Measurements from ENCODE around the gene TBX2. TPM values are rescaled to one million over a fixed set of nuclear protein-coding genes. Genes with fewer than 3 reads are reported as not detected.
A peak's percentile ranks its signal among the peaks of the same experiment; 100 is the strongest.

TBX2 gene
- total RNA-seq, 1 donor from 2014 or later: 122 TPM

- Histone ChIP-seq H3K27ac (no peak overlapping the region), H3K36me3 (no peaks in the 10 kb centered on the region), H3K4me3 (no peak overlapping the region), H3K27me3 (no peaks in the 10 kb centered on the region), H3K9me3 (no peaks in the 10 kb centered on the region), H3K4me1 (no peaks in the 10 kb centered on the region)
- ATAC-seq (no peak), DNase-seq (no peak)
- TF ChIP-seq CTCF (IDR thresholded peaks at IDR 0.05): no peak
- intact Hi-C loops (cut with DNase I): no loop called here
Observed at GRCh38 chr17:61380836-61381525, 18.7 kb upstream of the TBX2 start.

- no peaks in the 10 kb centered on the region for H3K36me3 ChIP-seq
- H3K27me3 ChIP-seq: no peaks in the 10 kb centered on the region
- H3K4me3 ChIP-seq: no peak overlapping the region
- no peaks in the 10 kb centered on the region for H3K9me3 ChIP-seq
- TF ChIP-seq CTCF (IDR thresholded peaks at IDR 0.05): no peak
- no peak for ATAC-seq
- DNase-seq: no peak
- intact Hi-C loops (cut with DNase I): no loop called here
- H3K27ac ChIP-seq: no peak overlapping the region
- H3K4me1 ChIP-seq: no peaks in the 10 kb centered on the region
Observed at GRCh38 chr17:61381537-61381936, 18.1 kb upstream of the TBX2 start.

GRCh38 chr17:61382796-61383688 lies 16.6 kb upstream of the TBX2 start:
- Histone ChIP-seq H3K27ac (peak overlapping the region; percentile 1), H3K4me1 (no peaks in the 10 kb centered on the region), H3K4me3 (no peak overlapping the region), H3K27me3 (no peaks in the 10 kb centered on the region), H3K9me3 (no peaks in the 10 kb centered on the region), H3K36me3 (no peaks in the 10 kb centered on the region)
- no peak for ATAC-seq
- intact Hi-C loops (cut with DNase I): no loop called here
- DNase-seq: no peak
- no peak for TF ChIP-seq CTCF (IDR thresholded peaks at IDR 0.05)

DNA sequence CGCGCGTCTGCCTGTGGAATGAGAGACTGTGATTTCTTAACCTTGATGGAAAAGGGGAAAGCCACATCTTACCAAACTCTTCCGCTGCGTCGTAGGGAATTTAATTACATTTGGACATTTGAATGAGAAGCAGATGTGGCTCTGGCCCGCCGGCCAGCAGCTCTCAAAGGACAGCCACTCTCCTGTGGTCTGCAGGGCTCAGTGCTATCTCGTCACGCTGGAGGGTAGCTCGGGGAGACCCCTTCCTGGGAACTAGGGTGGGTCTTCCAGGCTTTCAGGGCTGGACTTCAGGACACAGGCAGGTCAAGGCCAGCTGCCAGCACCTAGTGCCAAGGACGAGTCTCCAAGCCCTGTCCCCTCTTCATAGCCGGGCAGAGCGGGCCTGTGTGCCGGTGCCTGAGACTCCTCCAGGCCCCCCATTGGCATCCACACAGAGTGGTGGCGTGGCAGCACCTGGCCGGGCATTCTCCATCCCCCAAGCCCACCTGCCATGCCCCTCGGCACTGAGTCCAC lies 15.9 kb upstream of the TBX2 start:
- ATAC-seq (no peak), DNase-seq (no peak)
- intact Hi-C loops (cut with DNase I): no loop called here
- no peaks in the 10 kb centered on the region for H3K27me3 ChIP-seq
- no peaks in the 10 kb centered on the region for H3K36me3 ChIP-seq
- no peak for TF ChIP-seq CTCF (IDR thresholded peaks at IDR 0.05)
- no peaks in the 10 kb centered on the region for H3K4me1 ChIP-seq
- no peak overlapping the region for H3K4me3 ChIP-seq
- H3K27ac ChIP-seq: no peak overlapping the region
- H3K9me3 ChIP-seq: no peaks in the 10 kb centered on the region

DNA sequence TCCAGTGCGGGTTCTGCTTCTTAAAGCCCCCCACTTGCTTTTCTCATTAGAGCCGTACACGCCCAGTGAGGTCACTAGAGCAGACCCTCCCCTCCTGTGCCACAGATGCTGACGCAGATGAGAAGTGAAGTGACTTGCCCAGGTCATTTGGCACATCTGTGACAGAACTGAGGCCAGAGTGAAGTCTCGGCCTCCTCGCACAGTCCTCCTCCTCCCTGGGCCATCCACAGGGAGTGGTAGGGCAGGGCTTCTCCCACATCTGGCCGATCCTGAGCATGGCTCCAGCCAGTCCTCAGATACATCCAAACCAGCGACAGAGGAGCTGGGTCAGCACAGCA lies 15.3 kb upstream of the TBX2 start:
- no peak overlapping the region for H3K4me3 ChIP-seq
- intact Hi-C loops (cut with DNase I): no loop called here
- no peaks in the 10 kb centered on the region for H3K36me3 ChIP-seq
- no peaks in the 10 kb centered on the region for H3K4me1 ChIP-seq
- no peaks in the 10 kb centered on the region for H3K9me3 ChIP-seq
- DNase-seq: no peak
- TF ChIP-seq CTCF (IDR thresholded peaks at IDR 0.05): no peak
- no peak for ATAC-seq
- no peak overlapping the region for H3K27ac ChIP-seq
- no peaks in the 10 kb centered on the region for H3K27me3 ChIP-seq
